ENCODE results near the gene RPH3AL.

DNA sequence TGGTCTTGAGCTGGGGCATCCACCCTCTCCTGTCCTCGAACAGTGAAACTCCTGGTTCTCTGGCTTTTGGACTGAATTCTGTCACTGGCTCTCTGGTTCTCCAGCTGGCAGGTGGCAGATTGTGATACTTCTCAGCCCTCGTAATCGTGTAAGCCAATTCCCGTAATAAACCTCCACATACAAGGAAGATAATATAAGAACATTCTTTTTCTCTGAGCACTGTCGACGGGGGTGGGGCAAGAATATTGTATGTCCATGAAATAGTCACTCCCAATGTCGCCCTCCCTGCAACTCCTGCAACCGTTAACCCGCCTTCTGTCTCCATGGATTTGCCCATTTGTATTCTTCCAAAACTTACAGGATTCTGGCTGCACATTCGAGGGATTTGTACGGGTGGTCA is 39.2 kb upstream of the RPH3AL start:
- TF ChIP-seq, protein P1, sequence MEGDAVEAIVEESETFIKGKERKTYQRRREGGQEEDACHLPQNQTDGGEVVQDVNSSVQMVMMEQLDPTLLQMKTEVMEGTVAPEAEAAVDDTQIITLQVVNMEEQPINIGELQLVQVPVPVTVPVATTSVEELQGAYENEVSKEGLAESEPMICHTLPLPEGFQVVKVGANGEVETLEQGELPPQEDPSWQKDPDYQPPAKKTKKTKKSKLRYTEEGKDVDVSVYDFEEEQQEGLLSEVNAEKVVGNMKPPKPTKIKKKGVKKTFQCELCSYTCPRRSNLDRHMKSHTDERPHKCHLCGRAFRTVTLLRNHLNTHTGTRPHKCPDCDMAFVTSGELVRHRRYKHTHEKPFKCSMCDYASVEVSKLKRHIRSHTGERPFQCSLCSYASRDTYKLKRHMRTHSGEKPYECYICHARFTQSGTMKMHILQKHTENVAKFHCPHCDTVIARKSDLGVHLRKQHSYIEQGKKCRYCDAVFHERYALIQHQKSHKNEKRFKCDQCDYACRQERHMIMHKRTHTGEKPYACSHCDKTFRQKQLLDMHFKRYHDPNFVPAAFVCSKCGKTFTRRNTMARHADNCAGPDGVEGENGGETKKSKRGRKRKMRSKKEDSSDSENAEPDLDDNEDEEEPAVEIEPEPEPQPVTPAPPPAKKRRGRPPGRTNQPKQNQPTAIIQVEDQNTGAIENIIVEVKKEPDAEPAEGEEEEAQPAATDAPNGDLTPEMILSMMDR (IDR thresholded peaks at IDR 0.05): no peak
- no peak for TF ChIP-seq POLR2A (IDR thresholded peaks at IDR 0.05)

All from testis (tissue), 2 donors.